NCI-H1092 (cell line): ENCODE results near the gene NRG3.

Source experiments
- DNase-seq: peaks from one replicate; lab custom pipeline; 2025; lab: John Stamatoyannopoulos, UW

The NRG3 gene

GRCh38 chr10:82394122-82394521 lies 519.1 kb downstream of the NRG3 start:
- no peak for DNase-seq

- no peak for DNase-seq
Observed at GRCh38 chr10:82394987-82395386, 520.0 kb downstream of the NRG3 start.

GRCh38 chr10:82396886-82397285 lies 521.9 kb downstream of the NRG3 start:
- DNase-seq, result no peak

GRCh38 chr10:82397854-82398253 lies 522.9 kb downstream of the NRG3 start:
- no peak for DNase-seq

GRCh38 chr10:82399850-82400249 lies 524.9 kb downstream of the NRG3 start:
- no peak for DNase-seq

- no peak for DNase-seq
Observed at GRCh38 chr10:82400841-82401240, 525.8 kb downstream of the NRG3 start.

GRCh38 chr10:82402906-82403401 lies 528.0 kb downstream of the NRG3 start:
- no peak for DNase-seq

- DNase-seq, result no peak
Observed at GRCh38 chr10:82409671-82410070, 534.7 kb downstream of the NRG3 start.

GRCh38 chr10:82411416-82411815 lies 536.4 kb downstream of the NRG3 start:
- no peak for DNase-seq

GRCh38 chr10:82420001-82420400 lies 545.0 kb downstream of the NRG3 start:
- DNase-seq, result no peak

- no peak for DNase-seq
Observed at GRCh38 chr10:82429302-82429701, 554.3 kb downstream of the NRG3 start.

- DNase-seq, result no peak
Observed at GRCh38 chr10:82438277-82438676, 563.3 kb downstream of the NRG3 start.

- DNase-seq, result no peak
Observed at GRCh38 chr10:82440775-82441174, 565.8 kb downstream of the NRG3 start.

GRCh38 chr10:82452046-82452445 lies 577.1 kb downstream of the NRG3 start:
- DNase-seq, result no peak

- DNase-seq, result no peak
Observed at GRCh38 chr10:82452676-82453075, 577.7 kb downstream of the NRG3 start.

GRCh38 chr10:82453678-82454293 lies 578.8 kb downstream of the NRG3 start:
- no peak for DNase-seq

- no peak for DNase-seq
Observed at GRCh38 chr10:82462910-82463551, 588.0 kb downstream of the NRG3 start.

- no peak for DNase-seq
Observed at GRCh38 chr10:82463614-82464013, 588.6 kb downstream of the NRG3 start.

GRCh38 chr10:82464191-82464818 lies 589.3 kb downstream of the NRG3 start:
- DNase-seq, result no peak

- no peak for DNase-seq
Observed at GRCh38 chr10:82464966-82465365, 590.0 kb downstream of the NRG3 start.

GRCh38 chr10:82468453-82468852 lies 593.5 kb downstream of the NRG3 start:
- DNase-seq, result no peak

GRCh38 chr10:82472406-82473335 lies 597.7 kb downstream of the NRG3 start:
- DNase-seq, result no peak
